Stimulated activated CD8-positive, alpha-beta memory T cell treated with anti-CD3 and anti-CD28 coated beads, Interleukin-12 subunit alpha, Interleukin-12 subunit beta, amount 100 ng/mL, for 1 hour (primary cell): ENCODE data around the gene MSANTD1.

Source experiments
- DNase-seq: peaks from one replicate; pipeline ENCODE4 v3.0.0-alpha.2; 2020; ENCODE audit warnings: low read depth

MSANTD1 gene

GRCh38 chr4:3233391-3234071, 15.4 kb upstream of the MSANTD1 start:
- DNase-seq = no peak

DNA sequence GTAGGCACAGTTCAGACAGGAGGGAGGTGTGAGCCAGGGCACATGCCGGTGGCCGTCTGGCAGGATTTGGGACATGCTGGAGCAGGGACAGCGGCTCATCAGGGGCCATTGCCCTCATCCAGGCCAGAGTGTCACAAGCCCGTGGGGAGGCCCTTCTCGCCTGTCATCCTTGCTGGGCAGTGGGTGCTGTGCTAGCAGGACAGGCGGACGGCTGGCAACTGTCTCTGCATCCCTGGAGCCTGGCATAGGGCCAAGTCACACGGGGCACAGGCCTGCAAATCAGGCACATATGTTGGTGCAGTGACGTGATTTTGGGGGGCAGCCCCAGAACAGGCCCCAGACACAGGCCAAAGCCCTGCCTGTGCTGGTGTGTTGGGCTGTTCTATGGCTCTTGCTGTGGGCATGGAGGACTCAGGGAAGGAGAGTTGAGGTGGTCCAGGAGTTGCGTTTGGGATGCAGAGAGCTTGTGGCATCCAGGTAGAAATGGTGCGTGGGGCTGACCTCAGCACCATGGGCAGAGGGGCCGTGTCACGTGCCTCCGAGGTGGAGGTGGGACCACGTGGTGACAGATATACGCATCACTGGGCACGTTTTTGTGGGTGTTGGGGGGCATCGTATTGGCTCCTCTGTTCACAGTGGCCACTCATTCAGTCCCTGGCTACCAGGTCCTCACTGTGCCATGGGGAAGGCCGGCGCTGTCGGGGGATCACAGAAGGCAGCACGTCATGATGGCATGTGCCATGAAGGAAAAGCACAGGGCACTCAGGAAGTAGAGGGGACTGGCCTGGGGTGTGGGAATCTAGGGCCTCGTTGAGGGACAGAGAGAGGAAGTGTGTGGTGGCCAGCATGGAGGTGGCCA, 14.6 kb upstream of the MSANTD1 start:
- DNase-seq = no peak

DNA sequence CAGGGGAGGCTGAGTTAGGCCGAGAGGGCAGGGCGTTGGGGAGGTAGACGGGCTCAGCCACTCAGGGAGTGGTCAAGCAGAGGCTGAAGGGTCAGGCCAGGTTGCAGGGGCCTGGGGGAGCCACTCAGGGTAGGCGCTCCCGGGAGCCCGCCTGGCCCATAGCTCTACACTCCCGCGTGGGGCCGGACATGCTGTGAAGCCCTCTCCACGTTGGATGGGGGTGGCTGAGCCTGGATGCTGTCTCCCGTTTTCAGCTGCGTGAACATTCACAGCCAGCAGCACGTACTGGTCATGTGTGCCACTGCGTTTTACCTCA, 14.0 kb upstream of the MSANTD1 start:
- no peak for DNase-seq

- DNase-seq = no peak
These were observed 13.4 kb upstream of the MSANTD1 start for GRCh38 chr4:3235581-3235980.

DNA sequence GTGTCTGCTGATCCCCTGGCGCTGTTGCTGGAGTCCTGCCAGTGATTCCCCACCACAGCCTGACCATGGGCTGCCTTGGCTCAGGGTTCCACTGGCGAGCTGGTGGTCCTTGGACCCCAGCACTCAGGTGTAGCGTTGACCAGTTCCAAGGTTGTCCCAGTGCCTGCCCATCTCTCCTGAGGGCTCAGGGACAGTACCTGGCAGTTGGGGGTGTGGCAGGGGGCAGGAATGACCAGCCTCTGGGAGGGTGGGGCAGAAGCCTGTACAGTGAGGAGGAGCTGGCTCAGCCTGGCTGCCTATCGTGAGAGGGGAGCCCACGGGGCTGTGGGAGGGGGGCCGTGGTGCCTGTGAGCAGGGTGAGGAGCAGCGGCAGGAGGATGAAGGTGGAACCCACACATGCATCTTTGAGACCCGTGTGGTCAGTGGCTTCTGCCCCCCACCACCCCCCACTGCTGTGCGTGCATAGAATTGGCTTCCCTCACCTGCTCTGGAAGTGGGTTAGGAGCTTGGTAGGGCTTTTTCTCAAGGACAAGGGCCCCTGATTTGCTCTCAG, 12.6 kb upstream of the MSANTD1 start:
- no peak for DNase-seq

GRCh38 chr4:3237266-3237665, 11.7 kb upstream of the MSANTD1 start:
- no peak for DNase-seq

DNA sequence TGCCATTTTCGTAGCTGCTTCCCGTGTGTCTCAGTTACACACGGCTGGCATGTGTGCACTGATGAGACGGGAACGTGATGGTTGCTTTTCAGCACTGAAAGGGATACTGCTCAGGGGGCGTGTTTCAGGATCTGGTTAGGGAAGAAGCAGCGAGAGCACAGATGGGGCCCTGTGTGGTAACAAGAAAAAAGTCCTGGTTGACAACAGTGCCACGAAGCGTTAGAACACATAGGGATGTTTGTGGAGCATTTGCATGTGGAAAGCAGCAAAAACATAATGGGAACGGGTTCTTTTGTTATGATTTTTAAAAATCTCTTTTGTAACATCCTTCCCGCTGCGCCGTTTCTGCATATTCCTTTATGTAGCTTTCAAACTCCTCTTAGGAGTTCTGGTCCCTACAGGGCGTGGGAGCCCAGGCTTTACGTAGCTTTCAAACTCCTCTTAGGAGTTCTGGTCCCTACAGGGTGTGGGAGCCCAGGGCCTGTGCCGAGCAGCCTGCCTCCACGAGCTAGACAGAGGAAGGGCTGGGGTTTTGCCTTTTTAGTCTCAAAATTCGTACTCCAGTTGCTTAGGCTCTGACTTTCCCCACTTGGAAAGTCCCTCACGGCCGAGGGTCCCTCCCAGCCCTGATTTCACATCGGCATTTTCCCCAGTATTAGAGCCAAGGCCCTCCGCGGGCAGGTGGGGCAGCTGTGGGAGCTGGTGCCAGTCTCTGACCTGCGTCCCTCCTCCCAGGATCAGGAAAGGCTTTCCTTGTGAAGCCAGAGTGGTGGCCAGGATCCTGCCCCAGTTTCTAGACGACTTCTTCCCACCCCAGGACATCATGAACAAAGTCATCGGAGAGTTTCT, 11.0 kb upstream of the MSANTD1 start:
- DNase-seq = no peak

DNA sequence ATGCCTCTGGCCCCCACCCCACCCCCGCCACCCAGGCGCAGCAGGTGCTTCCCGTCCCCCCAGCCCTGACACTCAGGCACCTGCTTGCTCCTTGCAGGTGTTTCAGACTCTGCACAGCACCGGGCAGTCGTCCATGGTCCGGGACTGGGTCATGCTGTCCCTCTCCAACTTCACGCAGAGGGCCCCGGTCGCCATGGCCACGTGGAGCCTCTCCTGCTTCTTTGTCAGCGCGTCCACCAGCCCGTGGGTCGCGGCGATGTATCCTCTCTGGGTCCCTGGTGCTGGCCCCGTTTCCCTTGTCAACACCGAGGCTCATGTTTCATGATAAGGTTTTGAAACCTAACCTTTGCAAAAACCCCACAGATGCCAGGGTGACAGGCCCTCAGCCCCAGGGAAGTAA, 10.2 kb upstream of the MSANTD1 start:
- no peak for DNase-seq

GRCh38 chr4:3239303-3239702, 9.7 kb upstream of the MSANTD1 start:
- no peak for DNase-seq

- DNase-seq = no peak
These were observed 8.7 kb upstream of the MSANTD1 start for GRCh38 chr4:3239998-3240920.

DNA sequence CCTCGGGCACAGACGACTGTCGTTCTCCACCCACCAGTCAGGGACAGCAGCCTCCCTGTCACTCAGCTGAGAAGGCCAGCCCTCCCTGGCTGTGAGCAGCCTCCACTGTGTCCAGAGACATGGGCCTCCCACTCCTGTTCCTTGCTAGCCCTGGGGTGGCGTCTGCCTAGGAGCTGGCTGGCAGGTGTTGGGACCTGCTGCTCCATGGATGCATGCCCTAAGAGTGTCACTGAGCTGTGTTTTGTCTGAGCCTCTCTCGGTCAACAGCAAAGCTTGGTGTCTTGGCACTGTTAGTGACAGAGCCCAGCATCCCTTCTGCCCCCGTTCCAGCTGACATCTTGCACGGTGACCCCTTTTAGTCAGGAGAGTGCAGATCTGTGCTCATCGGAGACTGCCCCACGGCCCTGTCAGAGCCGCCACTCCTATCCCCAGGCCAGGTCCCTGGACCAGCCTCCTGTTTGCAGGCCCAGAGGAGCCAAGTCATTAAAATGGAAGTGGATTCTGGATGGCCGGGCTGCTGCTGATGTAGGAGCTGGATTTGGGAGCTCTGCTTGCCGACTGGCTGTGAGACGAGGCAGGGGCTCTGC, 7.9 kb upstream of the MSANTD1 start:
- DNase-seq = no peak

- DNase-seq = no peak
These were observed 6.9 kb upstream of the MSANTD1 start for GRCh38 chr4:3241898-3242524.

DNA sequence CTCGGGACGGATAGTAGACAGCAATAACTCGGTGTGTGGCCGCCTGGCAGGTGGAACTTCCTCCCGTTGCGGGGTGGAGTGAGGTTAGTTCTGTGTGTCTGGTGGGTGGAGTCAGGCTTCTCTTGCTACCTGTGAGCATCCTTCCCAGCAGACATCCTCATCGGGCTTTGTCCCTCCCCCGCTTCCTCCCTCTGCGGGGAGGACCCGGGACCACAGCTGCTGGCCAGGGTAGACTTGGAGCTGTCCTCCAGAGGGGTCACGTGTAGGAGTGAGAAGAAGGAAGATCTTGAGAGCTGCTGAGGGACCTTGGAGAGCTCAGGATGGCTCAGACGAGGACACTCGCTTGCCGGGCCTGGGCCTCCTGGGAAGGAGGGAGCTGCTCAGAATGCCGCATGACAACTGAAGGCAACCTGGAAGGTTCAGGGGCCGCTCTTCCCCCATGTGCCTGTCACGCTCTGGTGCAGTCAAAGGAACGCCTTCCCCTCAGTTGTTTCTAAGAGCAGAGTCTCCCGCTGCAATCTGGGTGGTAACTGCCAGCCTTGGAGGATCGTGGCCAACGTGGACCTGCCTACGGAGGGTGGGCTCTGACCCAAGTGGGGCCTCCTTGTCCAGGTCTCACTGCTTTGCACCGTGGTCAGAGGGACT, 5.7 kb upstream of the MSANTD1 start:
- DNase-seq = no peak

DNA sequence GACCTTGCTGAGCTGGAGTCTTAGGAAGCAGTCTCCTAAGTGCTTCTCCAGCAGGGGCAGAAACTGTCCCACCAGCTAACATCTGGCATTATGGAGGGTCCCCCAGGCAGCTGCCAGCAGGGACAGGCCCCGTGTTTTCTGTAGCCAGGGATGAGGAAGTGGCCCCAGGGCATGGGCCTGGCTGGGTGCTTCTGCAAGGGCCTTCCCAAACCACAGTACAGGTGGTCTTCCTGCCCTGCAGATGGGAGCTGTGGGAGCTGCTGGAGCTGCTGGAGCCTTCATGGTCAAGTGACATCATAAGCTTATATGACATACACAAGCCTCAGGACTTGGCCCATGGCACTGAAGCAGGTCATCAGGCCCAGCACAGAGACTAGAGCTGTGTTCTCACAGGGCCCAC, 5.0 kb upstream of the MSANTD1 start:
- DNase-seq = no peak

DNA sequence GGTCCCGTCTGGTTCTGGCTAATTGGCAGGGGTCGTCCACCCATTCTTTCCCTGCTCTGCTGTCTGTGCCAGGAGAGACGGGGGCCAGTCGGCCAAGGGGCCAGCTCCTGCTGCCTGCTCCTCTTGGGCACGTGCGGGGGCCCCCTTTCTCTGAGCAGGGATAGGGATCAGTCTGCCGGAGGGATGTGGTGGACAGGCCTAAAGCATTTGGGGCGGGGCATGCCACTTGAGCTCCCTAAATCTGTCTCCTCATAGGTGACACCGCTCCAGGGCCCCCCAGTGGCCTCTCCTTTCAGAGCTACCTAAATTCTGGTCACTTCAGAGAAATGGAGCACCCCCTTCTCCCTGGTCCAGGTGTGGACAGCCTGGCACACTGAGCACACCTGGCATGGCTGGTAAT, 4.2 kb upstream of the MSANTD1 start:
- no peak for DNase-seq

GRCh38 chr4:3245676-3246075, 3.3 kb upstream of the MSANTD1 start:
- DNase-seq = no peak

GRCh38 chr4:3246458-3247398, 2.2 kb upstream of the MSANTD1 start:
- DNase-seq = no peak

DNA sequence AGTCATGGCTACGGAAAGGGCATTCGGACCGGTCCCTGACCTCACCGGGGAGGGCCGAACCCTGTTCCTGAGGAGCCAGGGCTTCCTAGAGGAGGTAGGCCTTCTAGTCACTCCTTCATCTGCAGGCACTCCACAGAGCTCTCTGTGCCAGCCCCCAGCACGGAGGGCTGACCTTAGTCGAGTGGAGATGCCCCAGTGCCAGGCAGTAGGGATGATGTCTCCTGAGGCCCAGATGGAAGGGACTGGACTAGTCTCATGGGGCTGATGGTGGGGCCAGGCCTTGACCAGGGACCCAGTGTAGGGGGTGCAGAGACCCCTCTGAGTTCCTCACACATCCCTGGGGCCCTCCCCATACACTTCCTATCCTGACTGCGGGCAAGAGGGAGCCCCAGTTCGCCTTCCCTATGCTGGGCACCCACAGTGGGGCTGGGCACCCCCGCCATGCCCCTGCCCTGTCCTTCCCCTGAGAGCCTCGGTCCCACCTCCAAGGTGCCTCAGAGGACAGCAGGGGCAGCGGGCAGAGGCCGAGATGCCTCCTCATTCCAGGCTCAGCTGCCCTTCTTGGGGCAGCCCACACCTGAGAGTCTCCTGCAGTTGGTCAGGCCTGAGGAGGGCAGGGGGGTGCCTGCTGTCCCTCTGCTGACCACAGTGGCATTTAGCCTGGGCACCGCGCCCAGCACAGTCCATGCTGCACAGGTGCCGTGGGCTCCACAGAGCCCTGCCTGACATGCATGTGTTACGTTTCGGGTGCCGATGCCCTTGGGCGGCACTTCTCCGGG, 1.4 kb upstream of the MSANTD1 start:
- no peak for DNase-seq
